GM10248 (cell line): ENCODE data around the gene KATNAL1.

Experiments
- CTCF ChIA-PET: fragments of 300-600 bp; sonication (Branson Sonifier 250); formaldehyde crosslinking; extraction: SDS; loops from one replicate; lab custom pipeline; 2021; ENCODE audit warnings: antibody characterized with exemption; lab: Yijun Ruan, JAX
- POLR2A ChIA-PET: fragments of 350-650 bp; sonication (Branson Sonifier 250); formaldehyde crosslinking; extraction: SDS; loops from one replicate; lab custom pipeline; 2020; ENCODE audit warnings: antibody characterized with exemption; lab: Yijun Ruan, JAX
- DNase-seq: peaks from one replicate; pipeline ENCODE4 v3.0.0; 2012; ENCODE audit errors: extremely low spot score
- CTCF ChIP-seq: IDR thresholded peaks from 2 replicates; pipeline ENCODE4 v1.5.1; 2012; ENCODE audit warnings: mild to moderate bottlenecking, low read depth; ENCODE audit errors: extremely low read depth, missing control alignments, control extremely low read depth

The KATNAL1 gene

GRCh38 chr13:30305456-30305970, 1.8 kb downstream of the KATNAL1 start:
- CTCF ChIA-PET = interaction anchor here (0.9 to 1.4 kb wide), 3 partner anchors 11 to 173 kb away, joined by 3 to 4 read pairs (median 3); no protein-coding TSS in a partner anchor
- DNase-seq = no peak
- no peak for TF ChIP-seq CTCF
- POLR2A ChIA-PET = no interaction called here

- CTCF ChIA-PET = interaction anchor here (1.1 to 1.5 kb wide), 3 partner anchors 20 to 177 kb away, joined by 3 to 5 read pairs (median 5); no protein-coding TSS in a partner anchor
- no peak for TF ChIP-seq CTCF
- no peak for DNase-seq
- POLR2A ChIA-PET = interaction anchor here (0.5 to 0.7 kb wide), 2 partner anchors 23 to 91 kb away, joined by 3 to 5 read pairs; no protein-coding TSS in a partner anchor
Observed at GRCh38 chr13:30303269-30303668, 4.1 kb downstream of the KATNAL1 start.

- CTCF ChIA-PET = no interaction called here
- TF ChIP-seq CTCF = no peak
- POLR2A ChIA-PET = no interaction called here
- DNase-seq = no peak
Observed at GRCh38 chr13:30301827-30302226, 5.5 kb downstream of the KATNAL1 start.

- ChIA-PET CTCF (no interaction called here), POLR2A (no interaction called here)
- no peak for DNase-seq
- TF ChIP-seq CTCF = no peak
Observed at GRCh38 chr13:30300596-30300995, 6.8 kb downstream of the KATNAL1 start.

- no peak for DNase-seq
- ChIA-PET POLR2A (no interaction called here), CTCF (no interaction called here)
- TF ChIP-seq CTCF = no peak
Observed at GRCh38 chr13:30299786-30300185, 7.6 kb downstream of the KATNAL1 start.

- DNase-seq = no peak
- no peak for TF ChIP-seq CTCF
- POLR2A ChIA-PET = no interaction called here
- CTCF ChIA-PET = interaction anchor here (0.8 to 1.4 kb wide), 3 partner anchors 10 to 125 kb away, joined by 3 to 4 read pairs (median 3); partner anchors contain the start of gene KATNAL1
Observed at GRCh38 chr13:30295116-30295515, 12.2 kb downstream of the KATNAL1 start.

GRCh38 chr13:30294004-30294403, 13.3 kb downstream of the KATNAL1 start:
- ChIA-PET CTCF (interaction anchor here (1.4 kb wide), 2 partner anchors 11 to 124 kb away, joined by 3 read pairs; no protein-coding TSS in a partner anchor), POLR2A (no interaction called here)
- TF ChIP-seq CTCF = no peak
- DNase-seq = no peak
